DMS79 treated with DMSO at 0.1 percent for 48 hours (cell line): ENCODE results near the gene TASL.
"Not testable (repeated sequence)": the region's sequence is repeated elsewhere in the genome, so short reads cannot be mapped to it uniquely, and the experiment has no call there.

Experiments used
- DNase-seq: peaks from one replicate; lab custom pipeline; 2025; lab: John Stamatoyannopoulos, UW

The TASL gene, protein sequence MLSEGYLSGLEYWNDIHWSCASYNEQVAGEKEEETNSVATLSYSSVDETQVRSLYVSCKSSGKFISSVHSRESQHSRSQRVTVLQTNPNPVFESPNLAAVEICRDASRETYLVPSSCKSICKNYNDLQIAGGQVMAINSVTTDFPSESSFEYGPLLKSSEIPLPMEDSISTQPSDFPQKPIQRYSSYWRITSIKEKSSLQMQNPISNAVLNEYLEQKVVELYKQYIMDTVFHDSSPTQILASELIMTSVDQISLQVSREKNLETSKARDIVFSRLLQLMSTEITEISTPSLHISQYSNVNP

DNA sequence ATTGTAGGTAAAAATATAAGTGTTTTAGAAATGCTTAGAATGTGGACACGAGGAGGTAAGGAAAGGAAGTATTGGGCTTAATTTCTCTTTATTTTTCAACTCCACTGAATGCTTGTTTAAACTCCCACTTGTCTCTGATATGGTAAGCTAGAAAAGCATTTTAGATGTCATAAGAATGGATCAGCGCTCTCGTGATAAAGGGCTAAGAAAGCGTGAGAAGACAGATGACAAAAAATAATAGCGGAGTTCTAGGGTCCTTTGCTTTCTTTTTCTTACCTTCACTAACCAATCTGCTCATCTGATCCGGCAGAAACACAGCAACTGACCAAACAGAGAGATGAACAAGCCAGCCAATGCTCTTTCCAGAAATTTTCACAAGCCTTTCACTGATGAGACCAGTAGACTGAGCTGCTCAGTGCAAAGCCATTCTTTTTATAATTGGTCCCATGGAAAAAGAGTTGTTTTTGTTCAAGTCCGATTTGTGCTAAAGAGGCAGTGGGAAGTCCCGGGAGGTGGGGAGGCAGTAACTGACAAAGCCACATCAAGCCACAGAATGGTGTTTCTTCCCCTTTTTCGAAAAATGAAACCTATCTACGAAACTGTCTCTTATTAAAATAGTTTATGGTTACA is at the start of gene TASL:
Gene TASL, minus strand, starts transcription at position 405 of the 630 bp plus-strand sequence. CDS start 17,411 bp downstream, outside the sequence.
- no peak for DNase-seq

DNA sequence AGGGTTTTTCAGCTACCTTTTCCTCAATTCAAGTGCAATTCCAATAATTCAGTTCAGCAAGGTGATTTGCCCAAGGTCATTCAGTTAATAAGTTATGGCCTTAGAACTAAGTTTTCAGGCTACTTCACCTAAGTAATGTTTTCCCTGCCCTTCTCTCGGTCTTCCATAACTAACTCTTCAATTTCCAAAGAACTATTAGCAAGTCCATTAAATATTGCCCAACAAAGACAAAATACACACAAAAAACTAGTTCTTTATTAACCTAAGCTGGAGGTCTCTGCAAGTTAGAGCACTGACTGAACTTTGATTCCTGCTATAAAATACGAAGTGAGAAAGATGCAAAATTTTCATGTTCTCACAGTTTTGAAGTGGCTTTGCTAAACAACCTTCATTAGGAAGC is 48.8 kb upstream of the TASL start:
- no peak for DNase-seq

DNA sequence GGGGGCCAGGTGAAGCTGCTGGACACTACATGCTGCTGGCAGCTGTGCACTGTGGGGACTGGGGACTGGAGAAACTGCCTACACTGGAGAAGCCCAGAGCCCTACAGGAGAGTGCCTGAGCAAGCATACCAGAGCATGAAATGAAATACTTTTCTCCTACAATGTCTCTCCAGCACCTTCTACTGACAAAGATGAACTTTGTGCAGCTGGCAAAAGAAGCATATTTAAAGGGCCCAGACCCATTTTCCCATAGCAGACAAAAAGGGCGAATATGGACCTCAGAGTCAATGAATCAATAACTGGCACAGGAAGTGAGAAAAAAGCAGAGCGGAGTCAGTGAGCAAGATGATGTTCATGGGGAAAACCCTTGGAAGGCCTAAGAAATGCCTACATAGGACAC is 44.8 kb upstream of the TASL start:
- no peak for DNase-seq

DNA sequence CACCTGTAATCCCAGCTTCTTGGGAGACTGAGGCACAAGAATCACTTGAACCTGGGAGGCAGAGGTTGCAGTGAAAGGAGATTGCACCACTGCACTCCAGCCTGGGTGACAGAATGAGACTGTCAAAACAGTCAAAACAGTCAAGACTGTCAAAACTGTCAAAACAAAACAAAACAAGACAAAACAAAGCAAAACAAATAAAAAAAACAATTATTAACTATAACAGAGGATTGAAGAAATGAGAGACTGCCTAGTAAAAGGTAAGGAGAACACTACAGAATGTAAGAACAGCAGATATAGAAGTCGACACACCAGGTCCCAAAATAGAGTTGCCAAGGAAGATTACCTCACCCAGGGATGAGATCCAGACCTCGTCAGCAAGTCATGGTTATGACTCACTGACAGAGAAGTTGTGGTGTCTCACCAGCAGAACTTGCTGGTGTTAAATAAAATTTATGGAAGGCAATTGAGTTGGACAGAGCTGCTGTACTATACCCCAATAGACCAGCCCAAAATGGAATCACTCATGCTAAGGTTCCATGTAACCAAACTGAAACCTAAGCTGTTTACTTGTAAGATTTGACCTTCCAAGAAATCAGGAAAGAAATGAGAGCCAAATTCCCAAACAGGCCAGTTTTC is 43.5 kb upstream of the TASL start:
- DNase-seq: no peak

DNA sequence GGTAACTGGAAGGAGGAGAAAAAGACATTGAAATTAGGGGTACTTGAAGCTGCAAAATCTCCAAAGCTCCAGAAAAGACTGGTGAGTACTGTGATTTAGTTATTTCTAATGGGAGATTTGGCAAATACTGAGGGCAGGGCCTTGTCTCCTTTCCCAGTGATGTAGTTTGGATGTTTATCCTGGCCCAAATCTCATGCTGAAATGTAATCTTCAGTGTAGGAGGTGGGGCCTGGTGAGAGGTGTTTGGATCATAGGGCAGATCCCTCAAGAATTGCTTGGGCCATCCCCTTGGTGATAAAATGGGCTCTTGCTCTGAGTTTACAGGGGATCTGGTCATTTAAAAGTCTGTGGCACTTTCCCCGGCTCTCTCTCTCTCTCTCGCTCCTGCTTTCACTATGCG is 42.6 kb upstream of the TASL start:
- no peak for DNase-seq

DNA sequence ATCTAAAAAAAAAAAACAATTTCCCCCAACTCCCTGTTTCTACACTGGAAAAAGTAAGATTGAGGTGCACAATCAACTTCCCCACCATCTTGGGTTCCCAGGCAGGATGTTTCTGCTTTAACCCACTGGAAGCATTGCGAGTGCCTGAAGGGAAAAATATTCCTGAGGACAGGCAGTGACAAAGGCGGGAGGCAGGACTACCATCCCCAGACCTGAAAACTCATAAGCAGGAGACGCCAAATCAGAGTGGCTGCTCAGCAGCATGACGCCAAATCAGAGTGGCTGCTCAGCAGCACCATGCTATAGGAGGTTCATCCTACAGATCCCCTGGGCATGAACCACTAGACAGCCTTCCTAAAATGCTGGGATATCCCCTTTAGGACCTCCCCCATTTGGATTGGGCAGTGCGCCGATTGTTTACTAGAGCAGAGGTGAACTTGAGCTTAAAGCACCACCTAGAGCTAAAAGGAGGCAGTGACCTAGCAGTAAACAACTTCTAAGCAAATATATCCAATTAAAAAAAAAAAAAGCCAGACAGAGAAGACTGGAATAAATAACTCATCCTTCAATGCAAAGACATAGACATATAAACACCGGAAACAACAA is 40.7 kb upstream of the TASL start:
- DNase-seq: no peak

DNA sequence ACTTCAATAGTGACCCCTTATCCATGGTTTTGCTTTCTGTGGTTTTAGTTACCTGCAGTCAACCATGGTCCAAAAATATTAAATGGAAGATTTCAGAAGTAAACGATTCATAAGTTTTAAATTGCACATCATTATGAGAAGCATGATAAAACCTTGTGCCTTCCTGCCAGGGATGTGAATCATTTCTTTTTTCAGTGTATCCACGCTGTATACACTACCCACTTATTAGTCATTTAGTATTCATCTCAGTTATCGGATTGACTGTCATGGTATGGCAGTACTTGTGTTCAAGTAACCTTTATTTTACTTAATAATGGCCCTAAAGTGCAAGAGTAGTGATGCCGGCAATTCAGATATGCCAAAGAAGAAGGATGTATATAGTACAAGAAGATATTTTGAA is 37.7 kb upstream of the TASL start:
- no peak for DNase-seq

DNA sequence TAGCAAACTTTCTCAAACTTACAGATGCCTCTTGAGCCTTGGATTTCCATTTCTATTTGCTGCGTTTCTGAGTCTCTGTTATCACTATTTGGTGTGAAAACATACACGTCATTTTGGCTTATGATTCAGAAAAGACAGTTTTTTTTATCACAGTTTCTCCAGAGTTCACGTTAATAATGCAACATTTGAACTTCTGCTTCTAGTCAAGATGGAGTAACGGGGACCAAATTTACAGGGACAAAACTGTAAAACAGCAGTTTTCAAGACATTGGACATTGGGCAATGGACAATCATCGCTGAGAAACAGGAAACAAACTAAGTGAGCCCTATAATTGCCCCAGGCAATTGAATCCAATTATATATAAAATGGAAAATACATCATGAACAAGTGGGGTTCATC is 36.2 kb upstream of the TASL start:
- no peak for DNase-seq

DNA sequence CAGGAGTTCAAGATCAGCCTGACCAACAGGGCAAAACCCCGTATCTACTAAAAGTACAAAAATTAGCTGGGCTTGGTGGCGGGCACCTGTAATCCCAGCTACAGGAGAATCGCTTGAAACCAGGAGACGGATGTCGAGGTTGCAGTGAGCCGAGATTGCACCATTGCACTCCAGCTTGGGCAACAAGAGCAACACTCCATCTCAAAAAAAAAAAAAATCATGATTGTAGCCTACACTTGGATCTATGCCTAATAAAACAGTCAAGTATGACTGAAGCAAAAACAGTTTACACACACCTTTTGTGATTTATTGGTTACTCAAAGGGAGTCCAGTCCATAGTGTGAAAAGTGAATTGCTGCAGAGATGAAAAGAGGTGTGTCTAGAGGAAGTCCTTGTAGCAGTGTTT is 34.7 kb upstream of the TASL start:
- no peak for DNase-seq

DNA sequence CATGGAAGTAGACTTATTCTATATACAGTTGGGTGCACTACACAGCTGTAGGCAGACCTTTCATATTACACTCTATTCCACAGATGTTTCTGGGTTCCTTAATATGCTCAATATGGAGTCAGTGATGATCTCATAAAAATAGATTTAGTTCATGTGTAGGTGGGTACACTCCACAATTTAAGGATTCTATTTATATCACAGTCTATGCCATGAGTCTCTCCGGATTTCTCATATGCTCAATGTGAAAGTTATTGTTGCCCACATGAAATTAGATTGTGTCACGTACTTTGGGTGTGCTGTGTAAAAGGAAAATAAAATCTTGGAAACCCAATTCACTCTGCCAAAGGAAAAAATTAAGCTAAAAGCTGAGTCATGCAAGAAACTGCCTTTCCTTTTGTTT is 32.5 kb upstream of the TASL start:
- DNase-seq: no peak

DNA sequence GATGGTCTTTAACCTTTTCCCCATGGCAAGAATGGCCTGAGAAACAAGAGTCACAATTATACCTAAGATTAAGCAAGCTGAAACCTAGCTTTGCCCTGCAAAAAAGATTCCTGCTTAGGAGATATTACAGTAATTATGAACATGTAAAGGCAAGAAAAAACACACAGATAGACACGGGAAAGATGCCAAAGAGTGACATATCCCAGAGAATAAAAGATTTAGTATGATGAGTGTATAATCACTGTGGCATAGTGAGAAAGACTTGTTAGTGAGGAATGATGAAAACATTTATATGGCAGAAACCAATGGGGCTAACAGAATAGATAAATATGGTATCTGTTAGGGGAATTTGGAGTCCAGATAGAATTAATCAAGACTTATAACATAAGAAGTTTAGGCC is 29.6 kb upstream of the TASL start:
- DNase-seq: no peak

DNA sequence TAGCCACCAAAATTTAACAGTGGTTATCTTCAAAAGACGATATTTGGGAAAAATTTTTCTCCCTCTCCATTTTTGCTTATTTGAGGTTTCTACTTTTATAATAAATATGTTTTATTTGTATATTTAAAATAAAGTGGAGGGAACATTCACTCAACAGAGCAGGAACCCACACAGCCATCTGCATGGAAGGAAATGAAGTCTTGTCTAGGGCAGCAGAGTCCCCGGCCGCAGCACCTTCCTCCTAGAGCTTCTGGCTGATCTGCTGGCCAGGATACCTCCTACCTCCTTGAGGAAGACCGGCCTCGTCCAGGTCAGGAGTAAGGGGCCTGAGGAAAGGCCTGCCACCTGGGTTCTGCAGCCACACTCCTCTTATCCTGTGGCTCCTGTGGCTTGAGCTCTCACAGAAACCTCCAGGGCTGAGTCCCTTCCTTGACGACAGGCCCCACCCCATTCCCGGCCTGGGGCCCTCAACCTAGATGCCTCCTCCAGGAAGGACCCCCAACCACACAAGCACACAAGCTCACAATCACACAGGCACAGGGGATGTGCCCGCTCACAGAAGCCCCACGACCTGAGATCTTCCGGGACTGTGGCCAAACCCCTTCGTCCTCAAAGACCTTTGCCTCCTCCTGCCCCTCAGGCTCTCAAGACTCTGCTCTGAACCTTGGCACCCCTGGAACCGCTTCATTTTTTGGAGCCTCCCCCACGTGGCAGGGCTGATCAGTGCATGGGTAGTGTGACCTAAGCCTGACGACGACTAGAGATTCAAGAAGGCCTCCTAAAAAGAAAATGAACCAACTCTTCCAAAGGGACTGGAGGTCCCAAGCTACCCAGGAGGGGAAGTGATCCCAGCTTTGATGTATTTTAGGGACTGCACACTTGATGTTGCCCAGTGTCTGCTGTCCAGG is 23.0 kb upstream of the TASL start:
- DNase-seq: not testable (repeated sequence)

DNA sequence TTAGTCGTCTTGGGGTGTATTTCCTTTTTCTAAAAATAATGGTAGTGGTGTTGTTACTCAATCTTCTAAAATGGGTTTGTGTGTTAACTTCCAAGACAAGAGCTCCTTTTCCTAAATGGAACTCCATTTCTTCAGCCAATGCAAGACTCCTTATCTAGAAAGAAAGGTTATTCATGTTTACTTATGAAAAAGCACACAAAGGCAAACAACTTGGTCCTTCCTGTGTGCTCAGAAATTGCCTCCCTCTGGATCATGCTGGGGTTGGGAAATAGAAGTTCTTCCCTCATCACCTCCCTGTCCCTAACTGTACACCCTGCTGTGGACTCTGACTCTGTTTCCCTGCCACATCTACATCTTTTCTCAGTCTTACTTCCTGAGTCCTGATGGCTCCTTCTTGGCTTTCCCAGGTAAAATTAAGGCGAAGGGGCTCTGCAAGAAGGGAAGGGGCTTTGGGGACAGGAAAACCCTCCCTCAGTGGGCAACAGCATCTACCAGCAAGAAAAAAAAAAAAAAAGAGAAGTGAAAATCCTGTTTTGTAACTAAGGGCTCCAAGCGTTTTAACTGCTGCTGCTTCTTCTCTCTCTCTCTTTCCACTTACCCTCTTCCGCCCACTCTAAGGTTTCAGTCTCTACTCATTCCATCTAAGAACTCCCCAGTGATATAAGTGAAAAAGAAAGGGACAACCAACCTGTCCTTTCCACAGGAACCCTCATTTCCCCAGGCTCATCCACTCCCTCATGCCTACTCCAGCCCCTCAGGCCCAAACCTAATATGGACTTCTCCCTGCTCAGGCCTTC is 19.8 kb upstream of the TASL start:
- no peak for DNase-seq

DNA sequence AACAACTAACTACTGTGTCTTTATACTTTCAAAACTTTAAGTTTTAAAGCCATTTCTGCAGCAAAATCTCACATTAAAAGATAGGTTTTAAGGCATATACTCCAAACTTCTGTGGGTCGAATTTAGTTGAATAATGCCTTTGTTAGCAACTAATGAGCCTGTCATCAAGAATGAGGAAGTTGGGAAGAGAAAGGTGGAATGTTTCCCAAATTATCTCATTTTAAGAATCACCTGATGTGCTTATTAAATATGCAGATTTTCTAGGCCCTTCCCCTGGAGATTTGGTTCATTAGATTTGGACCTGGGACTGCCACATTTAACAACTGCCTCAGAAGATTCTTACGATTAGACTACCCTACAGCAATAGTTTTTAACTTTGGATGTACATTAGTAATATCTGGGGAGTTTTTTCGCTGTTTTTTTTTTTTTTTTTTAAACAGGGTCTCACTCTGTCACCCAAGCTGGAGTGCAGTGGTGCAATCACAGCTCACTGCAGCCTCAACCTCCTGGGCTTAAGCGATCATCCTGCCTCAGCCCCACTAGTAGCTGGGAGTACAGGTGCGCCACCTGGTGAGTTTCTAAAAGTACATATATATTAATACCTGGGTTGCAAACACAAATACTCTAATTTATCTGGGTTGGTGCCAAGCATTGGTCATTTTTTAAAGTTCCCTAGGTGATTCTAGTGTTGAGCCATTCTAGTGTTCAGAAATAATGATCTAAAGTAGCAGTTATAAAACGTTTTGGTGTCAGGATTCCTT is 16.1 kb upstream of the TASL start:
- no peak for DNase-seq

DNA sequence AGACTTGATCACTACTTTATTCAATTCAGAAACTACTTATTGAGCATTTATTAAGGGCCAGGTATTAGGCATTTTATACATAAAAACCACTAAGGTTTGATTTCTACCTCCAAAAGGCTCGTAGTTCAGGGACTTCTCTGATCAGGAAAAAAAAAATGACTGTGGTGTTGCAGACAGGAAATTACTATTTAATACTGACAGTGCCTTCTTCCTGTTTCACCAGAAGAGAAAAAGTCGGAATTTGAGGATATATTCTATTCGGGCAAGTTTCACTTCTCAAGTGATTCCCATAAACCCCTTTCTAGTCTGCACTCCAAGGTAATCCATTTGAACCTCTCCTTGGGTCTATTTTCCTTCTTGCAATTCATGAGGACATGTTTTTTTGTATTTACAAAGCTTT is 15.3 kb upstream of the TASL start:
- DNase-seq: no peak

DNA sequence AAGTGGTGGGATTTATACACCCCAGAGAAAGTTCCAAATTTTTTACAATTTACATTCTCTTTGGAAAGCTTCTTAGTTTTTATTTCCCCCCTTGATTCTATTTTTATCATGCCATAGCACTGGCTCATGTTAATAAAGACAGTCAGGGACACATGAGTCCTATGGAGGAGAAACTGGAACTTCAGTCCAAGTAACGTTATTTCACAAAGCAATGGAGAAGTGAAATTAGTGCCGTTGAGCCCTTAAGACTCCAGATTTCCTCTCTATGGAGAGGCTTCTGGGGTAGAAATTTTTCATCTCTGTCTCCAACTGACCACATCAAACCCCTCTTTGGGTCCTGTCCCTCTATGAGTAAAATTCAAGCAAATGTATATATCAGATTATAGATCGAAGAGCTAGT is 12.8 kb upstream of the TASL start:
- DNase-seq: no peak

DNA sequence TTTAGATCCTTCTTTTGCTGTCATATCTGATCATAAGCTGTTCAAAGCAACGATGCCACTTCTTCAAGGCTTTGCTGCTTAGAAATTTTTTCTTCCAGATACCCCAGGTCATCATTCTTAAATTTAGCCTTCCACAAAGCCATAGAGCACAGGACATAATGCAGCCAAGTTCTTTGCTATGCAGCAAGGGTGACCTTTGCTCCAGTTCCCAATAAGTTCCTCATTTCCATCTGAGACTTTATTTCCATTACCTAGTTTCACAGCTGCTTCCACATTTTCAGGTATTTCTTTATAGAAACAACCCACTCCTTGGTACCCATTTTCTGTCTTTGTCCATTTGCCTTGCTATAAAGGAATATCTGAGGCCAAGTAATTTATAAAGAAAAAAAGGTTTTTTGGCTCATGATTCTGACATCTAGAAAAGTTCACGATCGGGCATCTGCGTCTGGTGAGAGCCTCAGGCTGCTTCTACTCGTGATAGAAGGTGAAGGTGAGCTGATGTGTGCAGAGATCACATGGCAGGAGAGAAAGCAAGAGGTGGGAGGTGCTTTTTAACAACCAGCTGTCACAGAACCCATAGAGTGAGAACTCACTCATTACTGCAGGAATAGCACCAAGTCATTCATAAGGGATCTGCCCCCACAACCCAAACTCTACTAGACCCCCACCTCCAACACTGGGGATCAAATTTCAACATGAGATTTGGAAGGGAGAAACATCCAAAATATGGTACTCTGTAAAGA is 11.8 kb upstream of the TASL start:
- DNase-seq: no peak

DNA sequence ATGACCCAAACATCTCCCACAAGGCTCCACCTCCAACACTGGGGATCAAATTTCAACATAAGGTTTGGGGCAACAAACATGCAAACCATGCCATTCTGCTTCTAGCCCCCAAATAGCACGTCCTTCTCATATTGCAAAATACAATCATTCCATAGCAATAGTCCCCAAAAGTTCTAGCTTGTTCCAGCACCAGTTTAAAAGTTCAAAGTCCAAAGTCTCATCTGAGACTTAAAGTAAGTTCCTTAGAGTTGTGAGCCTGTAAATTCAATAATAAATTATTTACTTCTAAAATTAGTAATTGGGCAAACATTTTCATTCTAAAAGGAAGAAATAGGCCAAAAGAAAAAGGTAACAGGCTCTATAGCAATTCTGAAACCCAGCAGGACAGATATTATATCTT is 8.9 kb upstream of the TASL start:
- no peak for DNase-seq

DNA sequence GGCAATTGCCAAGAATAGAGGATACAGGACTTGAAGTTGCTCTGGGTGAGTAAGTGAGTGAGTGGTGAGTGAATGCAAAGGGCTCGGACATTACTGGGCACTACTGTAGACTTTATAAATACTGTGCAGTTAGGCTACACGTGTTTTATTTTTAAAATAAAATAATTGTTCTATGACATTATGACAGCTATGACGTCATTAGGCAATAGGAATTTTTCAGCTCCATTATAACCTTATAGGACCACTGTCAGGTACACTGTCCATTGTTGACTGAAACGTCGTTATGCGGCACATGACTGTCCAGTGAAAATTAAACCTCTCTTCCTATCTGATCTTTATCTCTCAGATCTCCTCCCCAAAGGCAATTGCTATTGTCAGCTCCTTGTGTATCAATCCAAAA is 5.1 kb upstream of the TASL start:
- DNase-seq: no peak

DNA sequence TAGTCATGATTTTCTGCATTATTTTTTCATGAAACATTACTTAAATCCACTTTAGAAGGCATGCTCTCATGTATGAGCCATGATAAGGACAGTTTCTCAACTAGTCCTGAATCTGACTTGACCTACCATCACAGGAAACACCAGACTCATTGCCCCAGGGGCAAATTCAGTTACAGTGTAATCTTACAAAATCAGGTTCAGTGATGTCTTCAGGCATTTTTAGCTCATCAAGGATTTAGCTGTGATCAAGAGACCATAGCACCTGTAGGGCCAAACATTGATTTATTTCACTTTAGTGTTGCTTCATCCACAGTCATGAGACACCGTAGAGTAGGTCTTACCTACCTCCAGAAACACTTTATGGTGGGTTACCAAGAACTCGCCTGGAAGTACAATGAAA is 3.1 kb upstream of the TASL start:
- DNase-seq: no peak
